ENCODE results near the gene GPM6B.

Gene GPM6B

DNA sequence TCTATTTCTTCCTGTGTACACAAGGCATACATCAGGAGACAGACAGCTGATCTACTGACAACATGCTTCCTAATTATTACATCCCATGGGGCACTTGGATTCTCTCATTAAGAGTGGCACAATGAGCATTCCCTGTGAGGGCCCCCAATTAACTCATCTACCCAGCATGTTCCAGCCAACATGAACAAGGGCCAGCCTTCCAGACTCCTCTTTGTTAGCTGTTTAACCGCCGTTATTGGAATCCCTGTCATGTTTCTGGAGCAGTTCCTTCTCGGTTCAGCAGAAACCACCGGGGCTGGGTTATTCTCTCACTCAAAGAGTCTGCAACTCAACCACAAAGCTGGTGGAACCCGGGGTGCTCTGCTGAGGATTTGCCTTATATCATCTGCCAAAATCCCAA lies 9.9 kb upstream of the GPM6B start:
- Histone ChIP-seq H3K27me3 (replicated peaks; ENCODE audit: insufficient read depth, low read length) (no peaks in the 10 kb centered on the region), H3K36me3 (replicated peaks; ENCODE audit: insufficient read depth, low read length) (no peaks in the 10 kb centered on the region), H2AFZ (ENCODE audit: low read length) (no peak overlapping the region), H3K27ac (ENCODE audit: low read length) (no peak overlapping the region), H3K79me2 (ENCODE audit: low read length) (no peaks in the 10 kb centered on the region), H3K4me1 (ENCODE audit: low read length) (no peaks in the 10 kb centered on the region), H3K4me2 (ENCODE audit: low read depth, low read length) (no peak overlapping the region), H3F3A (ENCODE audit: insufficient read depth, low read length) (no peaks in the 10 kb centered on the region), H3K9me3 (replicated peaks; ENCODE audit: insufficient read depth, low read length) (no peaks in the 10 kb centered on the region), H3K9ac (ENCODE audit: low read length) (no peak overlapping the region), H4K20me1 (ENCODE audit: insufficient read depth, low read length) (no peaks in the 10 kb centered on the region), H3K4me3 (ENCODE audit: low read length) (no peak overlapping the region), H3K9me2 (replicated peaks; ENCODE audit: insufficient read depth, low read length) (no peaks in the 10 kb centered on the region)
- TF ChIP-seq EZH2 (optimal IDR thresholded peaks at IDR 0.05; ENCODE audit: low read depth, low read length) (no peak), EZH2phosphoT487 (IDR thresholded peaks at IDR 0.05; ENCODE audit: low read length) (no peak)
- TF ChIP-seq, protein P1, sequence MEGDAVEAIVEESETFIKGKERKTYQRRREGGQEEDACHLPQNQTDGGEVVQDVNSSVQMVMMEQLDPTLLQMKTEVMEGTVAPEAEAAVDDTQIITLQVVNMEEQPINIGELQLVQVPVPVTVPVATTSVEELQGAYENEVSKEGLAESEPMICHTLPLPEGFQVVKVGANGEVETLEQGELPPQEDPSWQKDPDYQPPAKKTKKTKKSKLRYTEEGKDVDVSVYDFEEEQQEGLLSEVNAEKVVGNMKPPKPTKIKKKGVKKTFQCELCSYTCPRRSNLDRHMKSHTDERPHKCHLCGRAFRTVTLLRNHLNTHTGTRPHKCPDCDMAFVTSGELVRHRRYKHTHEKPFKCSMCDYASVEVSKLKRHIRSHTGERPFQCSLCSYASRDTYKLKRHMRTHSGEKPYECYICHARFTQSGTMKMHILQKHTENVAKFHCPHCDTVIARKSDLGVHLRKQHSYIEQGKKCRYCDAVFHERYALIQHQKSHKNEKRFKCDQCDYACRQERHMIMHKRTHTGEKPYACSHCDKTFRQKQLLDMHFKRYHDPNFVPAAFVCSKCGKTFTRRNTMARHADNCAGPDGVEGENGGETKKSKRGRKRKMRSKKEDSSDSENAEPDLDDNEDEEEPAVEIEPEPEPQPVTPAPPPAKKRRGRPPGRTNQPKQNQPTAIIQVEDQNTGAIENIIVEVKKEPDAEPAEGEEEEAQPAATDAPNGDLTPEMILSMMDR (IDR thresholded peaks at IDR 0.05; ENCODE audit: low read length): no peak
- no peak for DNase-seq

DNA sequence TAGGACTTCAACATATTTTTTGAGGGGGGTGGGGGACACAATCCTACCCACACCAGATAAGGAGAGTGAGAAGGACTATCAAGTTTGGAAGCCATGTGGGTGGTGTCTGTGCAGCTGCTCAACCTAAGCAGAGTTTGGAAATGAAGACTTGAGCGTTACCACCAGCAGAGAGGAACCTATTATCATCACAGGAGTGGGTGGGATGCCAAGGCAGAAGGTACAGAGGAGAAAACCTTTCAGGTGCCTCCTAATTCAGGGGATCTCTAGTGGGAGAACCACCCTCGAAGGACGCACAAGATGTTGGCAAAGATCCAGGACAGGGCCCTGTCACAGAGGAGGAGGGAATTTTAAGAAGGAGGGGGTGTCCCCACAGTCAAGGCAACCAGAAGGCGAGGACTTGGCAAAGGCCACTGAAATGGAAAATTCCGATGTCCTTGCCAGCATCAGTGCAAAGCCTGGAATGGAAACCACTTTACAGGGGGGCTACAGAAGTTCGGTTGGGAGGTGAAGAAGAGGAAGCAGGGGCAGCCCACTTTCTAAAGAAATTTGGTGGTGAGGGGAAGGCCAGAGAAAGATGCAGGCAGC lies 8.4 kb upstream of the GPM6B start:
- Histone ChIP-seq H4K20me1 (ENCODE audit: insufficient read depth, low read length) (no peaks in the 10 kb centered on the region), H3K4me1 (ENCODE audit: low read length) (no peaks in the 10 kb centered on the region), H2AFZ (ENCODE audit: low read length) (no peak overlapping the region), H3F3A (ENCODE audit: insufficient read depth, low read length) (no peaks in the 10 kb centered on the region), H3K9ac (ENCODE audit: low read length) (no peak overlapping the region), H3K9me2 (replicated peaks; ENCODE audit: insufficient read depth, low read length) (no peaks in the 10 kb centered on the region), H3K9me3 (replicated peaks; ENCODE audit: insufficient read depth, low read length) (no peaks in the 10 kb centered on the region), H3K4me2 (ENCODE audit: low read depth, low read length) (no peak overlapping the region), H3K79me2 (ENCODE audit: low read length) (no peaks in the 10 kb centered on the region), H3K27ac (ENCODE audit: low read length) (no peak overlapping the region), H3K27me3 (replicated peaks; ENCODE audit: insufficient read depth, low read length) (no peaks in the 10 kb centered on the region), H3K36me3 (replicated peaks; ENCODE audit: insufficient read depth, low read length) (no peaks in the 10 kb centered on the region), H3K4me3 (ENCODE audit: low read length) (no peak overlapping the region)
- no peak for DNase-seq
- TF ChIP-seq, protein P1 (IDR thresholded peaks at IDR 0.05; ENCODE audit: low read length): no peak
- TF ChIP-seq EZH2phosphoT487 (IDR thresholded peaks at IDR 0.05; ENCODE audit: low read length) (no peak), EZH2 (optimal IDR thresholded peaks at IDR 0.05; ENCODE audit: low read depth, low read length) (no peak)

GRCh38 chrX:13824746-13825145 lies 7.9 kb upstream of the GPM6B start:
- Histone ChIP-seq H3K4me3 (ENCODE audit: low read length) (no peak overlapping the region), H2AFZ (ENCODE audit: low read length) (no peak overlapping the region), H3K9me2 (replicated peaks; ENCODE audit: insufficient read depth, low read length) (no peaks in the 10 kb centered on the region), H3F3A (ENCODE audit: insufficient read depth, low read length) (no peaks in the 10 kb centered on the region), H3K27ac (ENCODE audit: low read length) (no peak overlapping the region), H3K9me3 (replicated peaks; ENCODE audit: insufficient read depth, low read length) (no peaks in the 10 kb centered on the region), H3K27me3 (replicated peaks; ENCODE audit: insufficient read depth, low read length) (no peaks in the 10 kb centered on the region), H3K9ac (ENCODE audit: low read length) (no peak overlapping the region), H4K20me1 (ENCODE audit: insufficient read depth, low read length) (no peaks in the 10 kb centered on the region), H3K4me1 (ENCODE audit: low read length) (no peaks in the 10 kb centered on the region), H3K79me2 (ENCODE audit: low read length) (no peaks in the 10 kb centered on the region), H3K36me3 (replicated peaks; ENCODE audit: insufficient read depth, low read length) (no peaks in the 10 kb centered on the region), H3K4me2 (ENCODE audit: low read depth, low read length) (no peak overlapping the region)
- TF ChIP-seq EZH2 (optimal IDR thresholded peaks at IDR 0.05; ENCODE audit: low read depth, low read length) (no peak), EZH2phosphoT487 (IDR thresholded peaks at IDR 0.05; ENCODE audit: low read length) (no peak)
- TF ChIP-seq, protein P1 (IDR thresholded peaks at IDR 0.05; ENCODE audit: low read length): no peak
- no peak for DNase-seq
